HepG2 (cell line): ENCODE results near the gene MRPL28. TPM values are rescaled to one million over a fixed set of nuclear protein-coding genes. Genes with fewer than 3 reads are reported as not detected.

Experiments used
- ARHGAP35 ChIP-seq: sonication (generic); formaldehyde crosslinking; IDR thresholded peaks from 2 replicates; pipeline ENCODE4 v1.9.0; 2022; ENCODE audit warnings: mild to moderate bottlenecking, inconsistent platforms, moderate library complexity, missing genetic modification reagents, borderline replicate concordance
- ATF7 ChIP-seq, 2 experiments: fragments of 450-650 bp in 1 of 2; sonication (generic) in 1 of 2; formaldehyde crosslinking in 1 of 2; IDR thresholded peaks; 2 replicates each; pipeline versions ENCODE4 v1.4.0 to v1.6.1; 2016 to 2020; ENCODE audit warnings: antibody characterized with exemption in 1 of 2, mild to moderate bottlenecking in 1 of 2, missing genetic modification reagents in 1 of 2
- CEBPB ChIP-seq: IDR thresholded peaks from 2 replicates; pipeline ENCODE4 v1.6.1; 2011; ENCODE audit warnings: low read depth, low read length, improper control_type of control experiment, borderline replicate concordance
- FIP1L1 ChIP-seq: fragments of 200-400 bp; formaldehyde crosslinking; IDR thresholded peaks from 2 replicates; pipeline ENCODE4 v1.6.1; 2018; ENCODE audit warnings: low read depth, mild to moderate bottlenecking, low read length, moderate library complexity, borderline replicate concordance; ENCODE audit not compliant: insufficient read depth
- GLMP ChIP-seq: sonication (generic); formaldehyde crosslinking; IDR thresholded peaks from 2 replicates; pipeline ENCODE4 v1.9.0; 2021; ENCODE audit warnings: missing genetic modification reagents, mild to moderate bottlenecking, borderline replicate concordance
- HNRNPLL ChIP-seq: fragments of 200-400 bp; formaldehyde crosslinking; IDR thresholded peaks from 2 replicates; pipeline ENCODE4 v1.6.1; 2017; ENCODE audit warnings: mild to moderate bottlenecking, low read depth, low read length; ENCODE audit not compliant: poor library complexity, severe bottlenecking
- JUNB ChIP-seq: sonication (generic); formaldehyde crosslinking; IDR thresholded peaks from 2 replicates; pipeline ENCODE4 v1.8.0; 2022; ENCODE audit warnings: missing genetic modification reagents, mild to moderate bottlenecking, borderline replicate concordance
- KLF6 ChIP-seq: IDR thresholded peaks from 2 replicates; pipeline ENCODE4 v1.8.0; 2016; ENCODE audit warnings: missing biosample characterization, missing genetic modification reagents
- KLF9 ChIP-seq: IDR thresholded peaks from 2 replicates; pipeline ENCODE4 v1.6.1; 2016; ENCODE audit warnings: low read depth
- MTF2 ChIP-seq: sonication (generic); formaldehyde crosslinking; IDR thresholded peaks from 2 replicates; pipeline ENCODE4 v1.5.0; 2020; ENCODE audit warnings: missing genetic modification reagents, borderline replicate concordance
- MYC ChIP-seq: sonication (generic); formaldehyde crosslinking; IDR thresholded peaks from 2 replicates; pipeline ENCODE4 v1.9.0; 2021; ENCODE audit warnings: missing genetic modification reagents, borderline replicate concordance
- PCBP2 ChIP-seq: fragments of 200-400 bp; formaldehyde crosslinking; optimal IDR thresholded peaks from 2 replicates; pipeline ENCODE3; 2018; ENCODE audit warnings: low read length, low read depth; ENCODE audit not compliant: poor library complexity, severe bottlenecking
- PRDM10 ChIP-seq: sonication (generic); formaldehyde crosslinking; IDR thresholded peaks from 2 replicates; pipeline ENCODE4 v1.4.0; 2020; ENCODE audit warnings: low read depth, missing genetic modification reagents
- PRPF4 ChIP-seq: fragments of 200-400 bp; formaldehyde crosslinking; IDR thresholded peaks from 2 replicates; pipeline ENCODE4 v1.6.1; 2016; ENCODE audit warnings: low read length, low read depth; ENCODE audit not compliant: poor library complexity, severe bottlenecking
- SNAI1 ChIP-seq: sonication (generic); formaldehyde crosslinking; IDR thresholded peaks from 2 replicates; pipeline ENCODE4 v1.5.0; 2020; ENCODE audit warnings: mild to moderate bottlenecking, missing genetic modification reagents, borderline replicate concordance
- TMF1 ChIP-seq: sonication (generic); formaldehyde crosslinking; IDR thresholded peaks from 2 replicates; pipeline ENCODE4 v1.8.1; 2022; ENCODE audit warnings: low read depth, missing genetic modification reagents
- TSC22D2 ChIP-seq: sonication (generic); formaldehyde crosslinking; IDR thresholded peaks from 2 replicates; pipeline ENCODE4 v1.5.1; 2020; ENCODE audit warnings: missing genetic modification reagents, mild to moderate bottlenecking, borderline replicate concordance
- ZIK1 ChIP-seq: sonication (generic); formaldehyde crosslinking; IDR thresholded peaks from 2 replicates; pipeline ENCODE4 v1.5.0; 2020; ENCODE audit warnings: mild to moderate bottlenecking, low read depth, missing genetic modification reagents, borderline replicate concordance
- ZNF18 ChIP-seq: sonication (generic); formaldehyde crosslinking; IDR thresholded peaks from 2 replicates; pipeline ENCODE4 v1.8.0; 2022; ENCODE audit warnings: mild to moderate bottlenecking, missing genetic modification reagents; ENCODE audit not compliant: insufficient replicate concordance
- ZNF329 ChIP-seq: sonication (generic); formaldehyde crosslinking; IDR thresholded peaks from 2 replicates; pipeline ENCODE4 v1.9.0; 2021; ENCODE audit warnings: low read depth, mild to moderate bottlenecking, missing genetic modification reagents
- ZNF629 ChIP-seq: sonication (generic); formaldehyde crosslinking; conservative IDR thresholded peaks from 2 replicates; pipeline ENCODE4 v1.5.0; 2020; ENCODE audit warnings: missing genetic modification reagents
- ZNF724P ChIP-seq: sonication (generic); formaldehyde crosslinking; IDR thresholded peaks from 2 replicates; pipeline ENCODE4 v1.8.0; 2022; ENCODE audit warnings: missing genetic modification reagents, borderline replicate concordance
- ZNF883 ChIP-seq: sonication (generic); formaldehyde crosslinking; IDR thresholded peaks from 2 replicates; pipeline ENCODE4 v1.5.1; 2020; ENCODE audit warnings: mild to moderate bottlenecking, missing genetic modification reagents; ENCODE audit errors: not compliant biosample characterization
- ZSCAN21 ChIP-seq: sonication (generic); formaldehyde crosslinking; IDR thresholded peaks from 2 replicates; pipeline ENCODE4 v1.8.0; 2022; ENCODE audit warnings: mild to moderate bottlenecking, missing genetic modification reagents, moderate library complexity, borderline replicate concordance
- ZSCAN9 ChIP-seq: IDR thresholded peaks from 2 replicates; pipeline ENCODE4 v1.6.1; 2016; ENCODE audit warnings: borderline replicate concordance
- polyA plus RNA-seq, 8 experiments: library from polyadenylated mRNA; depleted of rRNA in 3 of 8; stranded (reverse) in 7 of 8; unstranded in 1 of 8; fragments of >200 nt; fragmentation: Illumina TruSeq in 4 of 8; extraction: Trizol in 4 of 8; gene quantifications; 2 replicates each; pipeline versions ENCODE4 v1.2.1 to v1.2.3, GENCODE V29; 2011 to 2016; ENCODE audit warnings: low read depth in 4 of 8, missing spikeins in 1 of 8, mixed read lengths in 1 of 8; ENCODE audit not compliant: insufficient read depth in 1 of 8
- total RNA-seq, 5 experiments: library from RNA; depleted of rRNA; stranded (reverse); fragments of >200 nt; fragmentation: Illumina TruSeq; extraction: Trizol; gene quantifications; 2 replicates each; pipeline ENCODE4 v1.2.3, GENCODE V29; 2016; ENCODE audit warnings: low read depth in 1 of 5

The MRPL28 gene
- total and polyA plus RNA-seq, 2 of the 13 experiments (the other 11 are each of a cell fraction or from before 2014, with no cell fraction given): 114 to 135 TPM

GRCh38 chr16:370443-370842, at the start of gene MRPL28 (continued):
- TF ChIP-seq FIP1L1 (no peak), ZSCAN21 (no peak), ZSCAN9 (CRISPR knock-in tag) (no peak), HNRNPLL (peak; percentile 82), GLMP (CRISPR knock-in tag) (no peak), SNAI1 (CRISPR knock-in tag) (no peak), TMF1 (CRISPR knock-in tag) (no peak), PRDM10 (CRISPR knock-in tag) (no peak), ZNF329 (CRISPR knock-in tag) (no peak), MYC (no peak), ARHGAP35 (CRISPR knock-in tag) (no peak), KLF9 (CRISPR knock-in tag) (no peak), KLF6 (CRISPR knock-in tag) (no peak), TSC22D2 (CRISPR knock-in tag) (no peak), PRPF4 (no peak), ZIK1 (CRISPR knock-in tag) (no peak), CEBPB (no peak), PCBP2 (no peak), ZNF883 (CRISPR knock-in tag) (no peak), MTF2 (CRISPR knock-in tag) (no peak), JUNB (no peak), ZNF629 (CRISPR knock-in tag) (no peak), ATF7 (IDR thresholded peaks at IDR 0.05) (no peak), ATF7 (CRISPR knock-in tag; IDR thresholded peaks at IDR 0.05) (no peak), ZNF724P (CRISPR knock-in tag) (no peak), ZNF18 (CRISPR knock-in tag) (no peak)
